GM06990 (cell line): ENCODE results near the gene UNC45A.

Source experiments
- DNase-seq: peaks from one replicate; pipeline ENCODE4 v3.0.0-alpha.2; 2011; ENCODE audit not compliant: insufficient read length; ENCODE audit errors: extremely low read depth
- H3K27me3 ChIP-seq: replicated peaks from 2 replicates; pipeline ENCODE4 v1.6.0; 2011; ENCODE audit warnings: low read length; ENCODE audit not compliant: control insufficient read depth, insufficient read depth
- H3K36me3 ChIP-seq: 2 replicates; pipeline ENCODE4 v1.5.1; 2011; ENCODE audit warnings: low read length; ENCODE audit not compliant: control insufficient read depth, insufficient read depth
- H3K4me3 ChIP-seq: replicated peaks from 2 replicates; pipeline ENCODE4 v1.5.1; 2011; ENCODE audit warnings: low read depth, mild to moderate bottlenecking, control low read depth, low read length
- TF ChIP-seq, protein P1 (sequence below): IDR thresholded peaks from 2 replicates; pipeline ENCODE4 v1.5.1; 2011; ENCODE audit warnings: low read length, control low read depth, mild to moderate bottlenecking, inconsistent platforms; ENCODE audit not compliant: insufficient read depth, poor library complexity, severe bottlenecking

UNC45A gene

DNA sequence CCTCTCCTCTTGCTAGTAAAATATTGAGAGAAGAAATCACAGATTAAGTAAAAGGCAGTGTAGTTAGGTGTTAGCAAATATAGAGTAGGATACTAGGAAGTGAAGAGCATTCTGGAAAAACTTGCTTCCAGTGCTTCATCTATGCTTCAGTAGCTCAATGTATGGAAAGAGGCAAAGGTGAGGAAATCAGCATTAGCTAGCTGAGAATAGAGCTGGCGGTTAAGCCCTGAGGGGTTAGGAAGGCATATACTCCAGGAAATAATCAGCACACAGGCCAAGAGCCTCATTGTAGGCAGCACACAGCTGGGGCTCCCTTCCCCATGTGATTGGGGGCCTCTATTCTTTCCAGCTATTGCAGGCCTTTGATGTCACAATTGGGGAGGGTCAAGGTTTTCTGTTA lies 33.3 kb downstream of the UNC45A start:
- Histone ChIP-seq H3K27me3 (no peaks in the 10 kb centered on the region), H3K36me3 (peaks cover 30% of the 10 kb centered on the region), H3K4me3 (no peak overlapping the region)
- no peak for DNase-seq
- TF ChIP-seq, protein P1, sequence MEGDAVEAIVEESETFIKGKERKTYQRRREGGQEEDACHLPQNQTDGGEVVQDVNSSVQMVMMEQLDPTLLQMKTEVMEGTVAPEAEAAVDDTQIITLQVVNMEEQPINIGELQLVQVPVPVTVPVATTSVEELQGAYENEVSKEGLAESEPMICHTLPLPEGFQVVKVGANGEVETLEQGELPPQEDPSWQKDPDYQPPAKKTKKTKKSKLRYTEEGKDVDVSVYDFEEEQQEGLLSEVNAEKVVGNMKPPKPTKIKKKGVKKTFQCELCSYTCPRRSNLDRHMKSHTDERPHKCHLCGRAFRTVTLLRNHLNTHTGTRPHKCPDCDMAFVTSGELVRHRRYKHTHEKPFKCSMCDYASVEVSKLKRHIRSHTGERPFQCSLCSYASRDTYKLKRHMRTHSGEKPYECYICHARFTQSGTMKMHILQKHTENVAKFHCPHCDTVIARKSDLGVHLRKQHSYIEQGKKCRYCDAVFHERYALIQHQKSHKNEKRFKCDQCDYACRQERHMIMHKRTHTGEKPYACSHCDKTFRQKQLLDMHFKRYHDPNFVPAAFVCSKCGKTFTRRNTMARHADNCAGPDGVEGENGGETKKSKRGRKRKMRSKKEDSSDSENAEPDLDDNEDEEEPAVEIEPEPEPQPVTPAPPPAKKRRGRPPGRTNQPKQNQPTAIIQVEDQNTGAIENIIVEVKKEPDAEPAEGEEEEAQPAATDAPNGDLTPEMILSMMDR, result no peak

DNA sequence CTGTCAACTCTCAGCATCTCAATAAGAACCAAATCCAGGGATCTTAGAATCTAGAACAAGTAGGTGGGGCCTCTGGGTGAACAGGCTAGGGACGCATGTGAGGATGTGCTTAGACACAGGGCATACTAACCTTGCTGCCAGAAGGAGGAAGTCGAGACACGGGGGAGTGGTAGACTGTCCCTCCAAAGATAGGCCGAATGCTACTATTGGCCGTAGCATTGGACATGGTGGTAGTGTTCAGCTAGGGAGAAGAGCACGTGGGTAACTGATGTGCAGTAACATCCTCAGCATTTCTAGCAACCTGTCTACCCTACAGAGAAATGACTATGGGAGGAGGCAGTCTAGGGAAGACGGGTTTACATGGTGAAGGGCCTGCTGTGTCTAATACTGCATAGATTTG lies 35.2 kb downstream of the UNC45A start:
- Histone ChIP-seq H3K36me3 (peaks cover 34% of the 10 kb centered on the region), H3K4me3 (no peak overlapping the region), H3K27me3 (no peaks in the 10 kb centered on the region)
- DNase-seq, result no peak
- TF ChIP-seq, protein P1, result no peak

DNA sequence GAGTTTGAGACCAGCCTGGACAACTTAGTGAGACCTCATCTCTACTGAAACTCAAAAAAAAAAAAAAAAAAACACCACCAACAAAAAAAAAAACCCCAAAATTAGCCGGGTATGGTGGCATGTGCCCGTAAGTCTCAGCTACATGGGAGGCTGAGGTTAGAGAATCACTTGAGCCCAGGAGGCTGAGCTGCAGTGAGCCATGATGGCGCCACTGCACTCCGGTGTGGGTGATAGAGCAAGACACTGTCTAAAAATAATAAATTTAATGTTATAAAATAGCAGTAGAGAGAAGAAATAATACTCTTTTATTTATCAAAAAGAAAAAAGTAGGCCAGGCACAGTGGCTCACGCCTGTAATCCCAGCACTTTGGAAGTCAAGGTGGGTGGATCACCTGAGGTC lies 37.0 kb downstream of the UNC45A start:
- Histone ChIP-seq H3K4me3 (no peak overlapping the region), H3K36me3 (peaks cover 25% of the 10 kb centered on the region), H3K27me3 (no peaks in the 10 kb centered on the region)
- TF ChIP-seq, protein P1, result no peak
- no peak for DNase-seq

DNA sequence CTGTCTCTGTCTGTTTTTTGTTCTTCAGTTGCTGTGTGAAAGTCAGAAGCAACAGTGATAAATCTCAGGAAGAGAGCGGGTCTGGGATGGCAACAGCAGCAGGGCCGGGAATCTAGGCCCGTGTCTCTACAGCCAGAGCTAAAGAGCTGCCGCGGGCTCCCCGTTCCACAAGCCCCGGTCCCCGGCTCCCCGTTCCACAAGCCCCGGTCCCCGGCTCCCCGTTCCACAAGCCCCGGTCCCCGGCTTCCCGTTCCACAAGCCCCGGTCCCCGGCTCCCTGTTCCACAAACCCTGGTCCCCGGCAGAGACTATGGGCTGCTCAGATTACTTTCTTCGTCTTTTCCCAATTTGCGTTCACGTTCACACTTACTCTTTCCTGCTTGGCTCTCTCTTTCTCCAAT lies 39.1 kb downstream of the UNC45A start:
- no peak for DNase-seq
- H3K36me3 ChIP-seq, result peaks cover 25% of the 10 kb centered on the region
- H3K27me3 ChIP-seq, result no peaks in the 10 kb centered on the region
- TF ChIP-seq, protein P1, result no peak
- H3K4me3 ChIP-seq, result no peak overlapping the region

DNA sequence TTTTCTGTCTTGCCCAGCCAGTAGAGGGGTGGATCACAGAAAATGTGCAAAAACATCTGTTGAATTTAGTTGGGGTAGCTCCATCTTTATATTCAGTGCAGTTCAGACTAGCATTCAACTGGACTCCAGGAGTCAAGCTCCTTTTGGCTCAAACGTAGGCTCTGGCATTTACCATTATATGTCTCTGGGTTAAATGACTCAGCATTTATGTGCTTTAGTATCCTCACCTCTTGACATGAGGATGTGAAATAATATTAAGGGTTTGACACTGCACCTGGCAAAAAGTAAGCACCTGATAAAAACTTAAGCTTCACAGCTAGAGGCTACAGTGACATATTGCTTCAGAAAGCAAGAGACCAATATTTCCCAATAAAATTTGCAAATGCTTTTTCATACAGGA lies 44.5 kb downstream of the UNC45A start:
- no peak for DNase-seq
- H3K36me3 ChIP-seq, result peaks cover 18% of the 10 kb centered on the region
- no peak overlapping the region for H3K4me3 ChIP-seq
- H3K27me3 ChIP-seq, result no peaks in the 10 kb centered on the region
- TF ChIP-seq, protein P1, result no peak

DNA sequence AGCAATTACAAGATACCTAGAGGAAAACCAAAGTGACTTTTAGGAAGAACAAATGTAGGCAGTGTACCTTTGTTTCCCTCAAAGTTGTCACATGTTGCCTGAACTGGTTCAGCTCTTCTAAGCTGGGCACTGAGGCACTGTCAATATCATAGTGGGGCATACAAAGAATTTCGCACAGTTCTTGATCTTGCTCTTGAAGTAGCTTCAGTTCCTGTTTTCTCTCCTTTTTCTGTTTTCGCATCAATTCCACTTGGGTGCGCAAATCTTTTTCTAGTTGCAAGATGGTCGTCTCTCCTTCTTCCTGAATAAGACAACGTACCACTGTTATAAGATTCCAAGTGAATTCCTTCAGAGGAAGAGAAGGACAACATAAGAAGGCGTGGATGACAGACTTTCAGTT lies 46.6 kb downstream of the UNC45A start:
- DNase-seq, result no peak
- TF ChIP-seq, protein P1, result no peak
- peaks cover 15% of the 10 kb centered on the region for H3K36me3 ChIP-seq
- H3K4me3 ChIP-seq, result no peak overlapping the region
- H3K27me3 ChIP-seq, result no peaks in the 10 kb centered on the region
